ENCODE measurements around the gene ITGA11.

ITGA11 gene

DNA sequence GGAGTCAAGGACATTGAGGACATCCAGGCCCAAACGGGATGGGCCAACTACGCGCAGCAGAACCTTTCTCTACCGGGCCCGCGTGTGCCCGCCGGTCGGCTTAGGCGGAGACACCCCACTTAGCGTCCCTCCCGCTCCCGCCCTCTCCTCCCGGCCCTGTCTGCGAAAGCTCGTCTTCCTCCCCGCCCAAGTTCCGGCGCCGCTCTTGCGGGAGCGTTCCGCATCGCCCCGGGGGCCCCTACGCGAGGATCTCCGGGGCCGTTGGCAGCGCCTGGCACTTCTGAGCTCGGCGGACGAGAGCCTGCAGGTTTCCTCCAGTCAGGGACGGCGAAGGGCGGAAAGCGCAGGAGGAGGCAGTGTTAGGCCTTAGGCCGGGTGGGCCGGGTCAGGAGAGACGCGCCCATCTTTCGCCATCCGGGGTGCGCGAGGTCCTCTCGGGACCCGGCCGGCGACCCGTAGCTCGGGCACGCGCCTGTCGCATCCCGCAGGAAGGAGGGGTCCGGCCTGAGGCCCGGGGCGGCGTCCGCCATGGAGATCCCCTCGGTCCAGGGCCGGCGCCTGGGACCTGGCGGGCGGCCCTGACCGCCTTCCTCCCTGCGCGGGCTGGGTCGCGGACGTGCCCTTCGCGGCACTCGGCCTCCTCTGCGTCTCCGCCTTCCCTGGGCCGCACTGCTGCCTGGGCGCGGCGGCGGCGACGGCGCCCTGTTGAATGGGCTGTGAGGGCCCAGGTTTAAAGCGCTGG lies 154.2 kb downstream of the ITGA11 start, which contains the start of gene FEM1B:
Gene FEM1B (plus strand): TSS at position 143 of the 742 bp plus-strand sequence. CDS start 673 bp downstream, outside the sequence.
- Histone ChIP-seq H3K4me1 (ENCODE audit: insufficient read depth, low read length, severe bottlenecking) (peaks cover 41% of the 10 kb centered on the region), H3K27me3 (ENCODE audit: insufficient read depth, low read length) (no peaks in the 10 kb centered on the region), H3K4me3 (ENCODE audit: low read depth, low read length, poor library complexity, severe bottlenecking) (peak within 1 kb of the TSS; percentile 78), H3K4me2 (ENCODE audit: low read length) (peak within 1 kb of the TSS; percentile 96), H3K9me3 (ENCODE audit: low read length) (no peaks in the 10 kb centered on the region), H4K20me1 (ENCODE audit: insufficient read depth, low read length) (no peaks in the 10 kb centered on the region), H3K9me2 (ENCODE audit: low read depth, low read length) (no peaks in the 10 kb centered on the region), H3K79me2 (ENCODE audit: insufficient read depth, low read length) (peaks cover 41% of the 10 kb centered on the region), H3K36me3 (ENCODE audit: insufficient read depth, low read length) (peaks cover 4% of the 10 kb centered on the region; the same call in 1 of the 2 replicates), H3K27ac (ENCODE audit: low read depth, low read length, poor library complexity, severe bottlenecking) (peak within 1 kb of the TSS; percentile 85), H3F3A (ENCODE audit: insufficient read depth, low read length) (no peaks in the 10 kb centered on the region), H3K9ac (ENCODE audit: low read length) (peak within 1 kb of the TSS; percentile 84), H2AFZ (ENCODE audit: low read length) (peak within 1 kb of the TSS; percentile 90)
- TF ChIP-seq, protein P1, sequence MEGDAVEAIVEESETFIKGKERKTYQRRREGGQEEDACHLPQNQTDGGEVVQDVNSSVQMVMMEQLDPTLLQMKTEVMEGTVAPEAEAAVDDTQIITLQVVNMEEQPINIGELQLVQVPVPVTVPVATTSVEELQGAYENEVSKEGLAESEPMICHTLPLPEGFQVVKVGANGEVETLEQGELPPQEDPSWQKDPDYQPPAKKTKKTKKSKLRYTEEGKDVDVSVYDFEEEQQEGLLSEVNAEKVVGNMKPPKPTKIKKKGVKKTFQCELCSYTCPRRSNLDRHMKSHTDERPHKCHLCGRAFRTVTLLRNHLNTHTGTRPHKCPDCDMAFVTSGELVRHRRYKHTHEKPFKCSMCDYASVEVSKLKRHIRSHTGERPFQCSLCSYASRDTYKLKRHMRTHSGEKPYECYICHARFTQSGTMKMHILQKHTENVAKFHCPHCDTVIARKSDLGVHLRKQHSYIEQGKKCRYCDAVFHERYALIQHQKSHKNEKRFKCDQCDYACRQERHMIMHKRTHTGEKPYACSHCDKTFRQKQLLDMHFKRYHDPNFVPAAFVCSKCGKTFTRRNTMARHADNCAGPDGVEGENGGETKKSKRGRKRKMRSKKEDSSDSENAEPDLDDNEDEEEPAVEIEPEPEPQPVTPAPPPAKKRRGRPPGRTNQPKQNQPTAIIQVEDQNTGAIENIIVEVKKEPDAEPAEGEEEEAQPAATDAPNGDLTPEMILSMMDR (IDR thresholded peaks at IDR 0.05; ENCODE audit: low read length) = no peak
- TF ChIP-seq EZH2 (IDR thresholded peaks at IDR 0.05; ENCODE audit: borderline replicate concordance, low read length) = no peak

GRCh38 chr15:68277131-68277602 lies 154.8 kb downstream of the ITGA11 start:
- Histone ChIP-seq H3K9me2 (ENCODE audit: low read depth, low read length) (no peaks in the 10 kb centered on the region), H3K36me3 (ENCODE audit: insufficient read depth, low read length) (peaks cover 4% of the 10 kb centered on the region; the same call in 1 of the 2 replicates), H3K4me2 (ENCODE audit: low read length) (peak overlapping the region; percentile 96), H3F3A (ENCODE audit: insufficient read depth, low read length) (no peaks in the 10 kb centered on the region), H3K9ac (ENCODE audit: low read length) (peak overlapping the region; percentile 84), H3K4me3 (ENCODE audit: low read depth, low read length, poor library complexity, severe bottlenecking) (peak overlapping the region; percentile 78), H3K9me3 (ENCODE audit: low read length) (no peaks in the 10 kb centered on the region), H4K20me1 (ENCODE audit: insufficient read depth, low read length) (no peaks in the 10 kb centered on the region), H3K4me1 (ENCODE audit: insufficient read depth, low read length, severe bottlenecking) (peaks cover 39% of the 10 kb centered on the region), H3K27me3 (ENCODE audit: insufficient read depth, low read length) (no peaks in the 10 kb centered on the region), H3K27ac (ENCODE audit: low read depth, low read length, poor library complexity, severe bottlenecking) (peak overlapping the region; percentile 85), H3K79me2 (ENCODE audit: insufficient read depth, low read length) (peaks cover 35% of the 10 kb centered on the region), H2AFZ (ENCODE audit: low read length) (peak overlapping the region; percentile 90)
- TF ChIP-seq EZH2 (IDR thresholded peaks at IDR 0.05; ENCODE audit: borderline replicate concordance, low read length) = no peak
- TF ChIP-seq, protein P1 (IDR thresholded peaks at IDR 0.05; ENCODE audit: low read length) = no peak

DNA sequence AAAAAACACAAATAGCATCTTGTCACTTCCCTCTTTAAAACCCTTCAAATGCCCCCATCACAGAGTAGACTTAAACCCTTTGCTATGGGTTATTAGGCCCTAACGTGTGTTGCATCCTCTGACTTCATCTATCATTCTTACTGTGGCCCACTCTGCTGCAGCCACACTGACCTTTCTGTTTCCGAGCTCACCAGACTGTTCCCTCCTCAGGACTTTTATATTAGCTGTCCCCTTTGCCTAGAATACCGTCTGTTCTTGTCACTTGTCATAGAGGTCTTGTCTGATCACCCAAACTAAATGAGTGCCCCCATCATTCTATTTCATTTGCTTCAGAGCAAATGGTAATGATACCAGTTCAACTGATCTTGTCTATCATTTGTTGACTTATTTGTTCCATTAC lies 155.3 kb downstream of the ITGA11 start:
- no peak overlapping the region for H3K27ac ChIP-seq (ENCODE audit: low read depth, low read length, poor library complexity, severe bottlenecking)
- peaks cover 34% of the 10 kb centered on the region for H3K4me1 ChIP-seq (ENCODE audit: insufficient read depth, low read length, severe bottlenecking)
- H3K4me3 ChIP-seq (ENCODE audit: low read depth, low read length, poor library complexity, severe bottlenecking) = peak overlapping the region; percentile 78

More for the DNA sequence above, 155.3 kb downstream of the ITGA11 start:
- H3K27me3 ChIP-seq (ENCODE audit: insufficient read depth, low read length) = no peaks in the 10 kb centered on the region
- peaks cover 4% of the 10 kb centered on the region; the same call in 1 of the 2 replicates for H3K36me3 ChIP-seq (ENCODE audit: insufficient read depth, low read length)
- peak overlapping the region; percentile 96 for H3K4me2 ChIP-seq (ENCODE audit: low read length)
- no peaks in the 10 kb centered on the region for H3K9me3 ChIP-seq (ENCODE audit: low read length)
- H2AFZ ChIP-seq (ENCODE audit: low read length) = peak overlapping the region; percentile 90
- no peaks in the 10 kb centered on the region for H3F3A ChIP-seq (ENCODE audit: insufficient read depth, low read length)
- no peaks in the 10 kb centered on the region for H4K20me1 ChIP-seq (ENCODE audit: insufficient read depth, low read length)
- H3K9ac ChIP-seq (ENCODE audit: low read length) = peak overlapping the region; percentile 84; the same call in 1 of the 2 replicates
- peaks cover 30% of the 10 kb centered on the region for H3K79me2 ChIP-seq (ENCODE audit: insufficient read depth, low read length)
- TF ChIP-seq EZH2 (IDR thresholded peaks at IDR 0.05; ENCODE audit: borderline replicate concordance, low read length) = no peak
- TF ChIP-seq, protein P1 (IDR thresholded peaks at IDR 0.05; ENCODE audit: low read length) = no peak
- H3K9me2 ChIP-seq (ENCODE audit: low read depth, low read length) = no peaks in the 10 kb centered on the region

Data from OCI-LY1 (cell line).